Measurements from ENCODE around the gene KBTBD12.

KBTBD12 gene

GRCh38 chr3:127987309-127987995 lies 72.4 kb downstream of the KBTBD12 start:
- no peak for FAIRE-seq

- FAIRE-seq, result no peak
Observed at GRCh38 chr3:127988770-127989557, 73.9 kb downstream of the KBTBD12 start.

- no peak for FAIRE-seq
Observed at GRCh38 chr3:127990051-127990450, 75.0 kb downstream of the KBTBD12 start.

- no peak for FAIRE-seq
Observed at GRCh38 chr3:127990461-127990860, 75.4 kb downstream of the KBTBD12 start.

- no peak for FAIRE-seq
Observed at GRCh38 chr3:127991251-127991650, 76.2 kb downstream of the KBTBD12 start.

GRCh38 chr3:127991681-127992080 lies 76.6 kb downstream of the KBTBD12 start:
- FAIRE-seq, result no peak

GRCh38 chr3:127992127-127992526 lies 77.1 kb downstream of the KBTBD12 start:
- no peak for FAIRE-seq

- no peak for FAIRE-seq
Observed at GRCh38 chr3:127994011-127994410, 79.0 kb downstream of the KBTBD12 start.

- no peak for FAIRE-seq
Observed at GRCh38 chr3:127997016-127997415, 82.0 kb downstream of the KBTBD12 start.

- no peak for FAIRE-seq
Observed at GRCh38 chr3:127997961-127998360, 82.9 kb downstream of the KBTBD12 start.

- FAIRE-seq, result no peak
Observed at GRCh38 chr3:127998596-127998995, 83.6 kb downstream of the KBTBD12 start.

- no peak for FAIRE-seq
Observed at GRCh38 chr3:127999509-128000106, 84.6 kb downstream of the KBTBD12 start.

GRCh38 chr3:128001576-128001975 lies 86.5 kb downstream of the KBTBD12 start:
- FAIRE-seq, result no peak

- no peak for FAIRE-seq
Observed at GRCh38 chr3:128004661-128005060, 89.6 kb downstream of the KBTBD12 start.

- FAIRE-seq, result no peak
Observed at GRCh38 chr3:128006061-128007032, 91.3 kb downstream of the KBTBD12 start.

GRCh38 chr3:128007033-128007424 lies 92.0 kb downstream of the KBTBD12 start:
- FAIRE-seq, result no peak

GRCh38 chr3:128009952-128010846 lies 95.2 kb downstream of the KBTBD12 start:
- FAIRE-seq, result no peak

GRCh38 chr3:128011140-128011539 lies 96.1 kb downstream of the KBTBD12 start:
- no peak for FAIRE-seq

- no peak for FAIRE-seq
Observed at GRCh38 chr3:128012050-128012449, 97.0 kb downstream of the KBTBD12 start.

GRCh38 chr3:128014548-128014947 lies 99.5 kb downstream of the KBTBD12 start:
- FAIRE-seq, result no peak

GRCh38 chr3:128016502-128016901 lies 101.5 kb downstream of the KBTBD12 start:
- FAIRE-seq, result no peak
